Vagina (tissue), 2 donors: ENCODE data around the gene ARID5B.

Source experiments
- POLR2A ChIP-seq, 2 donors: fragments of 450-650 bp; IDR thresholded peaks; one replicate each; pipeline ENCODE4 v1.6.1; 2017; ENCODE audit warnings: antibody characterized with exemption in 2 of 2, mild to moderate bottlenecking in 2 of 2, moderate library complexity in 2 of 2
- POLR2AphosphoS5 ChIP-seq, 2 donors: sonication (generic); formaldehyde crosslinking; IDR thresholded peaks; one replicate each; pipeline ENCODE4 v1.9.0; 2017; ENCODE audit warnings: antibody characterized with exemption in 2 of 2, mild to moderate bottlenecking in 2 of 2, low read depth in 1 of 2; ENCODE audit not compliant: insufficient read depth in 1 of 2
- TF ChIP-seq, protein P1 (sequence below), 3 experiments: fragments of 450-650 bp in 2 of 3; fragments of 200-600 bp in 1 of 3; sonication (generic) in 1 of 3; IDR thresholded peaks; one replicate each; pipeline ENCODE4 v1.5.1; 2017 to 2019; ENCODE audit warnings: antibody characterized with exemption in 3 of 3, mild to moderate bottlenecking in 2 of 3, moderate library complexity in 2 of 3

- TF ChIP-seq POLR2AphosphoS5 (IDR thresholded peaks at IDR 0.05; ENCODE audit: insufficient read depth in 1 of 2, low read depth in 1 of 2) (no peak), POLR2A (IDR thresholded peaks at IDR 0.05) (no peak)
- TF ChIP-seq, protein P1, sequence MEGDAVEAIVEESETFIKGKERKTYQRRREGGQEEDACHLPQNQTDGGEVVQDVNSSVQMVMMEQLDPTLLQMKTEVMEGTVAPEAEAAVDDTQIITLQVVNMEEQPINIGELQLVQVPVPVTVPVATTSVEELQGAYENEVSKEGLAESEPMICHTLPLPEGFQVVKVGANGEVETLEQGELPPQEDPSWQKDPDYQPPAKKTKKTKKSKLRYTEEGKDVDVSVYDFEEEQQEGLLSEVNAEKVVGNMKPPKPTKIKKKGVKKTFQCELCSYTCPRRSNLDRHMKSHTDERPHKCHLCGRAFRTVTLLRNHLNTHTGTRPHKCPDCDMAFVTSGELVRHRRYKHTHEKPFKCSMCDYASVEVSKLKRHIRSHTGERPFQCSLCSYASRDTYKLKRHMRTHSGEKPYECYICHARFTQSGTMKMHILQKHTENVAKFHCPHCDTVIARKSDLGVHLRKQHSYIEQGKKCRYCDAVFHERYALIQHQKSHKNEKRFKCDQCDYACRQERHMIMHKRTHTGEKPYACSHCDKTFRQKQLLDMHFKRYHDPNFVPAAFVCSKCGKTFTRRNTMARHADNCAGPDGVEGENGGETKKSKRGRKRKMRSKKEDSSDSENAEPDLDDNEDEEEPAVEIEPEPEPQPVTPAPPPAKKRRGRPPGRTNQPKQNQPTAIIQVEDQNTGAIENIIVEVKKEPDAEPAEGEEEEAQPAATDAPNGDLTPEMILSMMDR (IDR thresholded peaks at IDR 0.05): no peak
Measured at GRCh38 chr10:62052276-62052675, 150.8 kb downstream of the ARID5B start.
